Breast epithelium (tissue), 3 donors: ENCODE measurements around the gene RPL32.

Experiments used
- POLR2AphosphoS5 ChIP-seq, 3 donors: sonication (generic); formaldehyde crosslinking; IDR thresholded peaks; one replicate each; pipeline ENCODE4 v1.6.1; 2017; ENCODE audit warnings: antibody characterized with exemption in 3 of 3
- TF ChIP-seq, protein P1 (sequence below), 3 donors: fragments of 450-650 bp; IDR thresholded peaks; one replicate each; pipeline ENCODE4 v1.5.1; 2016 to 2017; ENCODE audit warnings: antibody characterized with exemption in 3 of 3, mild to moderate bottlenecking in 3 of 3, moderate library complexity in 3 of 3

DNA sequence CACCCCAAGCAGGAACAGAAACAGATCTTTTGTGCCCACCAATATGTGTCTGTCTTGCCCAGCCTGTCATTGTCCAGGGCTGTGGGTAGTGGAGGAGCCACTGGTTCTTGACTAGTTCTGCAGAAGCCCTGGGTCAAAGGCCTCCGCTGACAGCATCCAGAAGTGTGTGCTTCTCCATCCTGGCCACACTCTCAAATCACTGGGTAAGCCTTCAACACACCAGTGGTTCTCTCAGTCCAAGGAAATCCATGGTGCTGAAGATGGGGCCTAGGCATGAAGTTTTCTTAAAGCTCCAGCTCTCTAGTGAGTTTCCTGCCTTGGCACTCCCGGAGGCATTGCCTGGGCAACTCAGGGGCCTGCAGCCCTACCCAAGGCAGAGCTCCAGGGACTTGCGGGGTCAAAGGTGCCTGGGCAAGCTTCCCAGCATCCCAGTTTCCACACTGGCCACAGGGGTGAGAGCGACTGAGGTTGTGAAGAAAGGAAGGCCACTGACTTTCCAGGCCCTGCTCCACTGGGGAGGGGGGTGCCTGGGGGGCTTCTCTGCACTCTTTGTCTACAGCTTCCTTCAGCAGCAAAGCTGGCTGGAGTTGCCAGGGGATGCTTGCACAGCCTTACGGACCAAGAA lies 37.9 kb upstream of the RPL32 start:
- TF ChIP-seq, protein P1, sequence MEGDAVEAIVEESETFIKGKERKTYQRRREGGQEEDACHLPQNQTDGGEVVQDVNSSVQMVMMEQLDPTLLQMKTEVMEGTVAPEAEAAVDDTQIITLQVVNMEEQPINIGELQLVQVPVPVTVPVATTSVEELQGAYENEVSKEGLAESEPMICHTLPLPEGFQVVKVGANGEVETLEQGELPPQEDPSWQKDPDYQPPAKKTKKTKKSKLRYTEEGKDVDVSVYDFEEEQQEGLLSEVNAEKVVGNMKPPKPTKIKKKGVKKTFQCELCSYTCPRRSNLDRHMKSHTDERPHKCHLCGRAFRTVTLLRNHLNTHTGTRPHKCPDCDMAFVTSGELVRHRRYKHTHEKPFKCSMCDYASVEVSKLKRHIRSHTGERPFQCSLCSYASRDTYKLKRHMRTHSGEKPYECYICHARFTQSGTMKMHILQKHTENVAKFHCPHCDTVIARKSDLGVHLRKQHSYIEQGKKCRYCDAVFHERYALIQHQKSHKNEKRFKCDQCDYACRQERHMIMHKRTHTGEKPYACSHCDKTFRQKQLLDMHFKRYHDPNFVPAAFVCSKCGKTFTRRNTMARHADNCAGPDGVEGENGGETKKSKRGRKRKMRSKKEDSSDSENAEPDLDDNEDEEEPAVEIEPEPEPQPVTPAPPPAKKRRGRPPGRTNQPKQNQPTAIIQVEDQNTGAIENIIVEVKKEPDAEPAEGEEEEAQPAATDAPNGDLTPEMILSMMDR (IDR thresholded peaks at IDR 0.05), result no peak
- TF ChIP-seq POLR2AphosphoS5 (IDR thresholded peaks at IDR 0.05), result no peak
